Neural progenitor cell (in vitro differentiated cells): ENCODE results near the gene MYO16. TPM values are rescaled to one million over a fixed set of nuclear protein-coding genes. Genes with fewer than 3 reads are reported as not detected.
A peak's percentile ranks its signal among the peaks of the same experiment; 100 is the strongest.

ENCODE experiments used
- DNase-seq: peaks from one replicate; pipeline ENCODE4 v3.0.0-alpha.2; 2016; ENCODE audit warnings: low spot score
- H2AFZ ChIP-seq: fragments of 200-600 bp; sonication (generic); replicated peaks from 2 replicates; pipeline ENCODE4 v1.6.1; 2016; ENCODE audit warnings: antibody characterized with exemption
- H3F3A ChIP-seq: fragments of 200-600 bp; sonication (generic); 2 replicates; pipeline ENCODE4 v1.6.1; 2016; ENCODE audit warnings: antibody characterized with exemption, low read depth
- H3K27ac ChIP-seq: fragments of 200-600 bp; sonication (generic); 2 replicates; pipeline ENCODE4 v1.5.1; 2016; ENCODE audit warnings: mild to moderate bottlenecking
- H3K27me3 ChIP-seq: fragments of 200-600 bp; sonication (generic); 2 replicates; pipeline ENCODE4 v1.6.1; 2016; ENCODE audit warnings: mild to moderate bottlenecking, moderate library complexity
- H3K36me3 ChIP-seq: fragments of 200-600 bp; sonication (generic); 2 replicates; pipeline ENCODE4 v1.5.1; 2016
- H3K4me1 ChIP-seq: fragments of 200-600 bp; sonication (generic); 2 replicates; pipeline ENCODE4 v1.6.1; 2016; ENCODE audit warnings: mixed run types
- H3K4me2 ChIP-seq: fragments of 200-600 bp; sonication (generic); 2 replicates; pipeline ENCODE4 v1.6.1; 2016
- H3K4me3 ChIP-seq: fragments of 200-600 bp; sonication (generic); 2 replicates; pipeline ENCODE4 v1.5.1; 2016
- H3K79me2 ChIP-seq: fragments of 200-600 bp; sonication (generic); 2 replicates; pipeline ENCODE4 v1.6.1; 2016; ENCODE audit warnings: low read depth
- H3K9ac ChIP-seq: fragments of 200-600 bp; sonication (generic); 2 replicates; pipeline ENCODE4 v1.6.1; 2016
- H3K9me3 ChIP-seq: fragments of 200-600 bp; sonication (generic); 2 replicates; pipeline ENCODE4 v1.5.1; 2016; ENCODE audit warnings: low read depth
- H4K20me1 ChIP-seq: fragments of 200-600 bp; sonication (generic); 2 replicates; pipeline ENCODE4 v1.6.1; 2016; ENCODE audit warnings: low read depth
- H3K27ac Mint-ChIP-seq: 3 replicates; pipeline ENCODE4 v1.8.0; 2021; ENCODE audit warnings: mixed read lengths
- H3K27me3 Mint-ChIP-seq: 2 replicates; pipeline ENCODE4 v1.8.0; 2022; ENCODE audit warnings: low read depth, mild to moderate bottlenecking, inconsistent platforms, moderate library complexity, mixed read lengths; ENCODE audit not compliant: insufficient read depth
- H3K36me3 Mint-ChIP-seq: 3 replicates; pipeline ENCODE4 v1.8.0; 2021; ENCODE audit warnings: mixed read lengths
- H3K4me1 Mint-ChIP-seq: 3 replicates; pipeline ENCODE4 v1.8.0; 2021; ENCODE audit warnings: mixed read lengths
- H3K4me3 Mint-ChIP-seq: 3 replicates; pipeline ENCODE4 v1.8.0; 2021; ENCODE audit warnings: mild to moderate bottlenecking, moderate library complexity, mixed read lengths
- H3K9me3 Mint-ChIP-seq: 3 replicates; pipeline ENCODE4 v1.8.0; 2020; ENCODE audit warnings: mixed read lengths
- CTCF ChIP-seq: fragments of 200-600 bp; sonication (generic); IDR thresholded peaks from 2 replicates; pipeline ENCODE4 v1.5.1; 2017; ENCODE audit warnings: antibody characterized with exemption, mild to moderate bottlenecking
- EZH2 ChIP-seq: fragments of 200-600 bp; sonication (generic); IDR thresholded peaks from 2 replicates; pipeline ENCODE4 v1.6.1; 2017; ENCODE audit warnings: antibody characterized with exemption, mild to moderate bottlenecking, moderate library complexity
- EZH2phosphoT487 ChIP-seq: fragments of 200-600 bp; sonication (generic); IDR thresholded peaks from 2 replicates; pipeline ENCODE4 v1.6.1; 2017; ENCODE audit warnings: antibody characterized with exemption
- total RNA-seq: library from RNA; depleted of rRNA; stranded (reverse); fragments of >200 nt; gene quantifications from 2 replicates; pipeline ENCODE4 v1.2.3, GENCODE V29; 2015; ENCODE audit warnings: low replicate concordance

The MYO16 gene
- total RNA-seq, 1 donor from 2014 or later: 0.41 TPM

- Histone ChIP-seq H3K27ac (no peak overlapping the region), H3K9me3 (no peaks in the 10 kb centered on the region), H3K36me3 (no peaks in the 10 kb centered on the region), H3F3A (no peaks in the 10 kb centered on the region), H4K20me1 (no peaks in the 10 kb centered on the region), H3K9ac (no peak overlapping the region), H3K27me3 (no peaks in the 10 kb centered on the region), H3K4me2 (no peak overlapping the region), H2AFZ (no peak overlapping the region), H3K79me2 (no peaks in the 10 kb centered on the region), H3K4me3 (no peak overlapping the region), H3K4me1 (no peaks in the 10 kb centered on the region)
- DNase-seq: no peak
- peak overlapping the region; percentile 23 for H3K27ac Mint-ChIP-seq
- peaks cover 17% of the 10 kb centered on the region for H3K9me3 Mint-ChIP-seq
- TF ChIP-seq EZH2phosphoT487: no peak
- TF ChIP-seq CTCF: no peak
- TF ChIP-seq EZH2: no peak
- H3K4me3 Mint-ChIP-seq: no peak overlapping the region
- no peaks in the 10 kb centered on the region for H3K27me3 Mint-ChIP-seq
- no peaks in the 10 kb centered on the region for H3K36me3 Mint-ChIP-seq
- peaks cover 18% of the 10 kb centered on the region for H3K4me1 Mint-ChIP-seq
Observed at GRCh38 chr13:109244566-109244965, 615.2 kb downstream of the MYO16 start.

- no peak overlapping the region for H3K4me3 ChIP-seq
- no peaks in the 10 kb centered on the region for H3K79me2 ChIP-seq
- no peak overlapping the region for H3K9ac ChIP-seq
- no peaks in the 10 kb centered on the region for H3K27me3 ChIP-seq
- peak; percentile 16 for DNase-seq
- no peak overlapping the region for H3K27ac ChIP-seq
- no peaks in the 10 kb centered on the region for H3K4me1 ChIP-seq
- no peak for TF ChIP-seq CTCF
- no peak for TF ChIP-seq EZH2phosphoT487
- TF ChIP-seq EZH2: no peak
- Mint-ChIP-seq H3K4me3 (no peak overlapping the region), H3K36me3 (no peaks in the 10 kb centered on the region), H3K9me3 (peaks cover 17% of the 10 kb centered on the region), H3K4me1 (peaks cover 18% of the 10 kb centered on the region), H3K27ac (no peak overlapping the region), H3K27me3 (no peaks in the 10 kb centered on the region)
- H2AFZ ChIP-seq: no peak overlapping the region
- no peaks in the 10 kb centered on the region for H4K20me1 ChIP-seq
- H3K9me3 ChIP-seq: no peaks in the 10 kb centered on the region
- H3F3A ChIP-seq: no peaks in the 10 kb centered on the region
- no peak overlapping the region for H3K4me2 ChIP-seq
- H3K36me3 ChIP-seq: no peaks in the 10 kb centered on the region
Observed at GRCh38 chr13:109246001-109246400, 616.6 kb downstream of the MYO16 start.

GRCh38 chr13:109249780-109250528 lies 620.5 kb downstream of the MYO16 start:
- Histone ChIP-seq H3K79me2 (no peaks in the 10 kb centered on the region), H3K9me3 (no peaks in the 10 kb centered on the region), H4K20me1 (no peaks in the 10 kb centered on the region), H3K4me2 (no peak overlapping the region), H2AFZ (no peak overlapping the region), H3F3A (no peaks in the 10 kb centered on the region), H3K27ac (no peak overlapping the region), H3K27me3 (no peaks in the 10 kb centered on the region), H3K4me1 (peaks cover 14% of the 10 kb centered on the region), H3K9ac (no peak overlapping the region), H3K4me3 (no peak overlapping the region), H3K36me3 (no peaks in the 10 kb centered on the region)
- no peak for DNase-seq
- Mint-ChIP-seq H3K36me3 (no peaks in the 10 kb centered on the region), H3K27me3 (no peaks in the 10 kb centered on the region), H3K9me3 (peaks cover 14% of the 10 kb centered on the region), H3K4me3 (no peak overlapping the region), H3K4me1 (peaks cover 9% of the 10 kb centered on the region), H3K27ac (no peak overlapping the region)
- no peak for TF ChIP-seq EZH2phosphoT487
- TF ChIP-seq CTCF: no peak
- no peak for TF ChIP-seq EZH2
